GM12865 (cell line): ENCODE measurements around the gene ANO6.
"Not testable (repeated sequence)": the region's sequence is repeated elsewhere in the genome, so short reads cannot be mapped to it uniquely, and the experiment has no call there.

Source experiments
- DNase-seq: peaks from one replicate; pipeline ENCODE4 v3.0.0; 2010; ENCODE audit warnings: low read depth
- H3K4me3 ChIP-seq: 2 replicates; pipeline ENCODE4 v1.5.1; 2011; ENCODE audit warnings: mild to moderate bottlenecking, low read depth, low read length, control low read depth
- CTCF ChIP-seq: IDR thresholded peaks from 2 replicates; pipeline ENCODE4 v1.5.1; 2011; ENCODE audit warnings: low read length, control low read depth, low read depth, inconsistent platforms; ENCODE audit not compliant: insufficient read depth; ENCODE audit errors: missing control alignments

Gene ANO6

GRCh38 chr12:45235087-45236025 lies 19.5 kb downstream of the ANO6 start:
- TF ChIP-seq CTCF = no peak

GRCh38 chr12:45236383-45236782 lies 20.5 kb downstream of the ANO6 start:
- not testable (repeated sequence) for DNase-seq, H3K4me3 ChIP-seq

More at GRCh38 chr12:45235087-45236025, 19.5 kb downstream of the ANO6 start:
- no peak overlapping the region for H3K4me3 ChIP-seq
- DNase-seq = peak; percentile 51

GRCh38 chr12:45242180-45242579 lies 26.3 kb downstream of the ANO6 start:
- DNase-seq = no peak
- H3K4me3 ChIP-seq = no peak overlapping the region
- TF ChIP-seq CTCF = no peak

- no peak for DNase-seq
- no peak for TF ChIP-seq CTCF
- H3K4me3 ChIP-seq = peak overlapping the region; percentile 13
Measured at GRCh38 chr12:45243963-45244362, 28.1 kb downstream of the ANO6 start.

- peak; percentile 59 for DNase-seq
- TF ChIP-seq CTCF = no peak
- H3K4me3 ChIP-seq = peak overlapping the region; percentile 13; the same call in 1 of the 2 replicates
Measured at GRCh38 chr12:45244561-45245343, 28.9 kb downstream of the ANO6 start.

- no peak for TF ChIP-seq CTCF
- H3K4me3 ChIP-seq = no peak overlapping the region
- DNase-seq = no peak
Measured at GRCh38 chr12:45246236-45246635, 30.3 kb downstream of the ANO6 start.

- no peak for DNase-seq
- no peak overlapping the region for H3K4me3 ChIP-seq
- TF ChIP-seq CTCF = no peak
Measured at GRCh38 chr12:45247589-45247988, 31.7 kb downstream of the ANO6 start.
